ENCODE results near the gene C9orf57. TPM values are rescaled to one million over a fixed set of nuclear protein-coding genes. Genes with fewer than 3 reads are reported as not detected.

The C9orf57 gene
- total and polyA plus RNA-seq, 2 of the 8 experiments (the other 6 are each of a cell fraction or from before 2014, with no cell fraction given), result not detected

GRCh38 chr9:72022841-72023240, 37.6 kb downstream of the C9orf57 start:
- FAIRE-seq (no peak), DNase-seq (ENCODE audit: low read depth in 1 of 2, low spot score in 2 of 2) (no peak)
- H2BK15ac ChIP-seq (ENCODE audit: low read length), result no peak overlapping the region
- H3K79me1 ChIP-seq (ENCODE audit: low read depth, low read length), result no peaks in the 10 kb centered on the region; the same call in 1 of the 2 replicates
- ChIA-PET CTCF (ENCODE audit: partially characterized antibody) (interaction anchor here (0.8 to 5.8 kb wide), 7 partner anchors 16 to 217 kb away, joined by 3 to 67 read pairs (median 5); no protein-coding TSS in a partner anchor), POLR2A (ENCODE audit: partially characterized antibody) (no interaction called here)
- 64% methylated on average over 3 of the region's 3 CpGs; no CpG with 5 or more reads in 1 of the 2 experiments for WGBS, 2 experiments (ENCODE audit: extremely low coverage in 1 of 2, insufficient coverage in 1 of 2, insufficient read length in 1 of 2, insufficient replicate concordance in 2 of 2, low coverage in 1 of 2, low lambda C conversion rate in 2 of 2, missing lambda C conversion rate in 1 of 2)
- H3K14ac ChIP-seq (ENCODE audit: insufficient read length), result no peak overlapping the region
- H2BK120ac ChIP-seq (replicated peaks; ENCODE audit: low read depth, low read length), result no peak overlapping the region
- no peak overlapping the region for H3K27ac ChIP-seq (ENCODE audit: low read depth, low read length)
- H3K36me3 ChIP-seq (ENCODE audit: control insufficient read depth in 2 of 4, insufficient read depth in 4 of 4, low read length in 3 of 4), result no peaks in the 10 kb centered on the region
- no peak overlapping the region for H2AFZ ChIP-seq (ENCODE audit: low read length)
- H3K18ac ChIP-seq (ENCODE audit: extremely low read depth, low read length), result no peak overlapping the region
- no peak overlapping the region for H2AK5ac ChIP-seq (ENCODE audit: low read depth, low read length)
- no peak overlapping the region for H4K91ac ChIP-seq (replicated peaks; ENCODE audit: insufficient read length, low read length)
- no peak overlapping the region for H2BK20ac ChIP-seq (ENCODE audit: low read length)
- no peak overlapping the region for H3K23ac ChIP-seq (ENCODE audit: insufficient read length)
- TF ChIP-seq SP1 (IDR thresholded peaks at IDR 0.05; ENCODE audit: low read depth, low read length) (no peak), POLR2AphosphoS5 (IDR thresholded peaks at IDR 0.05; ENCODE audit: low read depth, low read length) (no peak), SIN3A (conservative IDR thresholded peaks at IDR 0.05 in 1 of 2, IDR thresholded peaks at IDR 0.05 in 1 of 2; ENCODE audit: low read depth in 1 of 2, low read length in 2 of 2) (no peak), CBX5 (IDR thresholded peaks at IDR 0.05; ENCODE audit: low read depth, low read length) (no peak), TAF7 (optimal IDR thresholded peaks at IDR 0.05; ENCODE audit: borderline replicate concordance, low read depth, low read length) (no peak), TAF1 (IDR thresholded peaks at IDR 0.05; ENCODE audit: low read depth, low read length) (no peak), EGR1 (IDR thresholded peaks at IDR 0.05; ENCODE audit: borderline replicate concordance, low read depth, low read length) (no peak), SIX5 (IDR thresholded peaks at IDR 0.05; ENCODE audit: low read depth, low read length) (no peak), POLR2A (IDR thresholded peaks at IDR 0.05; ENCODE audit: control extremely low read depth in 1 of 2, low read depth in 2 of 2, low read length in 2 of 2) (no peak), SAP30 (IDR thresholded peaks at IDR 0.05; ENCODE audit: insufficient read depth, insufficient replicate concordance, low read length) (no peak)
- no peaks in the 10 kb centered on the region for H3K9me3 ChIP-seq (ENCODE audit: insufficient read depth in 2 of 2, low read depth in 1 of 2, low read length in 1 of 2)
- no peak overlapping the region for H3K4me2 ChIP-seq (ENCODE audit: insufficient read depth in 1 of 2, low read depth in 2 of 2, low read length in 2 of 2)
- no peak overlapping the region for H3K4ac ChIP-seq (replicated peaks; ENCODE audit: insufficient read length, low read depth, low read length)
- H4K8ac ChIP-seq (ENCODE audit: extremely low read depth, insufficient read depth, low read length), result no peak overlapping the region
- H3K4me1 ChIP-seq (replicated peaks in 1 of 4; ENCODE audit: control insufficient read depth in 3 of 4, insufficient read depth in 4 of 4, low read length in 3 of 4), result peaks cover 0 to 2% (median 0%) of the 10 kb centered on the region in 4 experiments; a peak in 1 of 7 replicates
- no peak overlapping the region for H3K56ac ChIP-seq (replicated peaks; ENCODE audit: insufficient read length, low read depth, low read length)
- no peaks in the 10 kb centered on the region for H4K20me1 ChIP-seq (replicated peaks in 1 of 2; ENCODE audit: control insufficient read depth in 1 of 2, insufficient read depth in 2 of 2, low read length in 2 of 2)
- H3K27me3 ChIP-seq (replicated peaks in 1 of 4; ENCODE audit: control insufficient read depth in 3 of 4, extremely low read depth in 1 of 4, insufficient read depth in 3 of 4, low read length in 3 of 4), result no peaks in the 10 kb centered on the region
- no peaks in the 10 kb centered on the region for H3K79me2 ChIP-seq (ENCODE audit: control insufficient read depth in 1 of 2, insufficient read depth in 2 of 2, low read length in 2 of 2)
- H2BK5ac ChIP-seq (ENCODE audit: low read depth, low read length), result no peak overlapping the region
- H2BK12ac ChIP-seq (ENCODE audit: low read depth, low read length), result no peak overlapping the region
- H3K23me2 ChIP-seq (ENCODE audit: low read depth, low read length), result no peaks in the 10 kb centered on the region
- no peak overlapping the region for H4K5ac ChIP-seq (ENCODE audit: insufficient read length, low read depth, low read length)
- no peak overlapping the region for H3K4me3 ChIP-seq (ENCODE audit: extremely low read depth in 1 of 4, insufficient read depth in 2 of 4, low read depth in 3 of 4, low read length in 4 of 4)
- no peak overlapping the region for H3K9ac ChIP-seq (replicated peaks in 1 of 4; ENCODE audit: extremely low read depth in 1 of 4, low read depth in 3 of 4, low read length in 3 of 4)

Data from H1 (cell line).